DMS114 treated with DMSO at 0.1 percent for 48 hours (cell line): ENCODE data around the gene GSE1.

ENCODE experiments used
- DNase-seq: peaks from one replicate; lab custom pipeline; 2025; ENCODE audit not compliant: unreplicated experiment; lab: John Stamatoyannopoulos, UW

GSE1 gene

DNA sequence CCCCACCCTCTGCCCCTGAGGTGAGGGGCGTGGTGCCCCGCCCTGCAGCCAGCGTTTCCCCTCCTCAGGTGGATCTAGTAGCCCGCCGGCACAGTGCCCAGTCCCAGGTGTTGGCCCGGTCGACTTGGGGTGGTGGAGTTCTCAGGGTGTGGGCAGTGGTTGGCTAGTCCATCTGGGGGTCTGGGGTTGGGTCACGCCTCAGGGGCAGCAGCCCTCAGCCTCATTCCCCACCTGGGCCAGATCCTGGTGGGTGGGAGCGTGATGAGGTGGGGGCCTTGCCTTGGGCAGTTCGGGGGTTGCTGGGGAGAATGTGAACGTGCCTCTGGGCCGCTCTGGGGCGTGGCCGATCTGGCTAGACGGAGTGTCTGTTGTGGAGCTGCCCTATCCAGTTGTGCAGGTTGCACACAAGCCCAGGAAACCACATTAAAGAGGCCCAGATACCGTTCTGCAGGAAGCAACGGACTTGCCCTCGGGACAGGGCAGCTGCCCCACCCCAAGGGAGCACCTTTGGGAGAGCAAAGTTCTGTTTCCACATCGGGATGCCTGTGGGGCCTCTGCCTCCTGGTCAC is 32.0 kb downstream of the GSE1 start:
- no peak for DNase-seq

DNA sequence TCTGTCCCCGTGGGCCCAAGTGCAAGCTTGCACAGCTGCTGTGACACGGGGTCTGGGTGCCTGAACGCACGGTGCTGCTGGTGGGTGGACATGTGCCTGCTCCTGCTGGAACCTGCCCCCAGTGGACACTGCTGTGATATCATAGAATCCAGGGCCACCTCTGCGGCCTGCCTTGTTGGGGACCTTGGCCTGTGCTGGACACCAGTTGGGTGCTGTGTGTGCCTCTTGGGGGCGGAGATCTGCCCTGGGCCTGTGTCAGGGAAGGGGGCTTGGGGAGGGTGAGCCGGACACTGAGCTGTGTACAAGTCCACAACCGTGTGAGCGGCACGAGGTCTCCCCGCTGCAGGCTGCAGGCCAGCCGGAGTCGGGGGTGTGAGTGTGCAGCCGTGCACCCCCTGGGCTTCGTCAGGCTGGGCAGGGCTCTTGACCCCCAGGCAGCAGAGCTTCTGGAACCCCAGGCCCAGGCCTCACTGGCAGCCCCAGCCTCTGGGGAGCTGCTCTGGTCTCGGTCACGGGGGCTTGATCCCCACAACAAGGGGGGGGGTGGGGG is 33.3 kb downstream of the GSE1 start:
- no peak for DNase-seq

DNA sequence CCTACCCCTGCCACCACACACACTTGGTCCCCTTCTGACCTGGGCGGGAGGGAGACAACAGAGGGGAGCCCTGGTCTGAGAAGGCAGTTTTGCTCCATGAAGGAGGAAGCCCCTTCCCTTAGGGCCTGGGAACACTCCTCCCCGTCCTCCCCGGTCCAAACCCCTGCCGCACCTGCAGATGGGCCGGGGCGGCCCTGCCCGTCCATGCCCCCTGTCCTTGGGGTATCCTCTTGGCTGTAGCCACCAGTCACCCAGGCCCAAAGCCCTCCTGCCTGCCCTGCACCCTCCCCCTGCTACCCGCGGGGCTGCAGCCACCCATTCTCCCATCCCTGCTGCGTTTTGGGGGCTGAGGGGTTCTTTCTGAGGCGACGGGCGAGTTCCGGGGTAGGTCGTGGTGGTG is 33.9 kb downstream of the GSE1 start:
- no peak for DNase-seq

DNA sequence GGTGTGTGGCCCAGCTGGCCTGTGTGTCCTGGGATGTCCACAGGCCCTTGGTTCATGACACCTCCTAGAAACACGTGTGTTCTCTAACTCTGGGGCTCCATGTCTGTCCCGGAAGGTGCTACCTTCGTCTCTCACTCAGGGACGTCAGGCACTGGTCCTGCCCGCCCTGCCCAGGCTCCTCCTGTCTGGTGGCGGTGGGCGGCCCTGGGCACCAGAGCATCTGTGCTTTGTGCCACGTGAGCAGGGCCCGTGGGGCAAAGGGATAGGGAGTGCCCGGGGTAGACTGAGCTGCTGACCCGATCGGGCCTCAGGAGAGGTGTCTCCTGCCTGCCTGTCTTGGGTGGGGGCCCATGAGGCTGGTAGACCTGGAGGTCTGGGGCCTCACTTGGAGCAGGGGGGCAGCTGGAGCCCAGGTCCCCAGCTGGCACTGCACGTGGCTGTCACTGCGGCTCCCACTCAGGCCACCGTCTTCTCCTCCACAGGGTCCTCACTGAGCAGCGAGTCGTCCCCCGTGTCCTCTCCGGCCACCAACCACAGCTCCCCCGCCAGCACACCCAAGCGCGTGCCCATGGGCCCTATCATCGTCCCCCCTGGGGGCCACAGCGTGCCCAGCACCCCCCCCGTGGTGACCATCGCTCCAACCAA is 35.1 kb downstream of the GSE1 start:
- DNase-seq, result no peak

DNA sequence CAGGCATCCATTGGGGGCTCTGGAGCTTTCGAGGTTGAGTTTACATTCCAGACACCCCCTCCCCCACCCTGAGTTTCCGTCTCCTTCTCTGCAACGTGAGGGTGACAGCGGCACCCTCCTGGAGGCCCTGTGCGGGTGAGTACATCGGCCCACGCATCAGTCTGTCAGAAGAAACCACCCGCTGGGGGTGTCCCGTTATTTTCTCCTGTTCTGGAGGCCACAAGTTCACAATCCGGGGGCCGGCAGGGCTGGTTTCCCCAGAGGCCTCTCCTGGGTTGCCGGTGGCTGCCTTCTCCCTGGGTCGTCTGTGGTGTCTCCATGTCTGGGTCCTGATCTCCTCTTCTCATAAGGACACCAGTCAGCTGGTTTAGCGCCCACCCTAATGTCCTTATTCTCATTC is 35.7 kb downstream of the GSE1 start:
- DNase-seq, result no peak

DNA sequence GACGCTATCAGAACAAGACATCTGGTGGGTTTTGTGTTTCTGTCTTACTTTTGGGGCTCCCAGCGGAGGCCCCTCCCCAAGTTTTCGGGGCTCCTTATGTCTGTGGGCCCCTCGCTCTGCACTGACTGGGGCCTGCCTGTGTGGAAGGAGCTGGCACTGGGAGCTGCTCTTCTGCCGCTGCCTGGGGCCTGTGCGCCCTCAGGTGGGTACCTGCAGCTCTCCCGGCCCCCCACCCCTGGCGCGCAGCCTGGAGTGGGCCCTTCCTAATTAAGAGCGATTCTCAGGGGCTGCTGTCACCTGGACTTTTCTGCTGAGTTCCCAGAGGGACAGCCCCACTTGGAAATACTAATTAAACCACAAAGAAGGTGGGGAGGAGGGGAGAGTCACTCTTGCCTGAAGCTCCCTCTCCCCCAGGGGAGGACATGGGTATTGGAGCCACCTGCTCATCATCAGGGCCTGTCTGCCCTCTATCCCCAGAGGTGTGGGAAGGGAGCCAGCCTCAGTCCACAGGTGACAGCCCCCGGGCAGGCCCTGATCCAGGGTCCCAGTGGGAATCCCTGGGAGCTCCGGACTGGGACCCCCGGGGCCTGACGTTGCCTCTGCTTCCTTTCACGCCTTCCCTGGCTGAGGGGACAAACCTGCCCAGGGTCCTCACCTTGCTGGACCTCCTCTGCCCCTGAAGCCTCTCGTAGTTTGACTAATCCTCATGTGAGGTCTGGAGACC is 36.5 kb downstream of the GSE1 start:
- no peak for DNase-seq

DNA sequence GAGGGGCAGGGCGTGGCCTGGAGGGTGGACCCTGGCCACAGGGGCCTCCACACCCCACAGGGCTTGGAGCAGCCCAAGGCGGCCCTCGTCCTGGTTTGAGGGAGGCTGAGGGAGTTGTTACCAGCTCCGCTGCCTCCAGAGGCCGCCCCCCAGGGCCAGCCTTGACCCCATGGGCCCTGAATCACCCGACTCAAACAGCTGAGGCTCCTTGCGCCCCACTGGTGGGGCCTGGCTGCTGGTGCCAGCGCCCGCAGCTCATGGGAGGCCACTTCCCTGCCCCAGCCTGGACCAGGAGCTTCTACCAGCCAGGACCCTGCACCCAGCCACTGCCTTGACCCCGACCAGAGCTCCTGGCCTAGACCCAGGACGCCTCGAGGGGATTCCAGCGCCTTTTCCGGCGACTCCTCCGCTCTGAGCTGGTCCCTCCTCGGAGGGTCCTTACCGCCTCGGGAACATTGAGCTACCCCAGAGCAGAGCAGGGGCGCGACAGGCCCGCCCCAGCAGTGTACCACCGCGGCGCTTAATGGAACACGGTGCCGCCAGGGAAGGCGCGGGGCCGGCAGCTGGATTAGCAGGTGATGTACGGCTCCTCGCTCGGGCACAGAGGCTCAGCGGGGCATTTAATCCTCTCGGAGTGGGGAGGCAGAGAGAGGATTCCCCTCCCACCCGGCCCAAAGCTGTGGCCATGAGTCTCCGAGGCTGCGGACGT is 37.2 kb downstream of the GSE1 start:
- no peak for DNase-seq

DNA sequence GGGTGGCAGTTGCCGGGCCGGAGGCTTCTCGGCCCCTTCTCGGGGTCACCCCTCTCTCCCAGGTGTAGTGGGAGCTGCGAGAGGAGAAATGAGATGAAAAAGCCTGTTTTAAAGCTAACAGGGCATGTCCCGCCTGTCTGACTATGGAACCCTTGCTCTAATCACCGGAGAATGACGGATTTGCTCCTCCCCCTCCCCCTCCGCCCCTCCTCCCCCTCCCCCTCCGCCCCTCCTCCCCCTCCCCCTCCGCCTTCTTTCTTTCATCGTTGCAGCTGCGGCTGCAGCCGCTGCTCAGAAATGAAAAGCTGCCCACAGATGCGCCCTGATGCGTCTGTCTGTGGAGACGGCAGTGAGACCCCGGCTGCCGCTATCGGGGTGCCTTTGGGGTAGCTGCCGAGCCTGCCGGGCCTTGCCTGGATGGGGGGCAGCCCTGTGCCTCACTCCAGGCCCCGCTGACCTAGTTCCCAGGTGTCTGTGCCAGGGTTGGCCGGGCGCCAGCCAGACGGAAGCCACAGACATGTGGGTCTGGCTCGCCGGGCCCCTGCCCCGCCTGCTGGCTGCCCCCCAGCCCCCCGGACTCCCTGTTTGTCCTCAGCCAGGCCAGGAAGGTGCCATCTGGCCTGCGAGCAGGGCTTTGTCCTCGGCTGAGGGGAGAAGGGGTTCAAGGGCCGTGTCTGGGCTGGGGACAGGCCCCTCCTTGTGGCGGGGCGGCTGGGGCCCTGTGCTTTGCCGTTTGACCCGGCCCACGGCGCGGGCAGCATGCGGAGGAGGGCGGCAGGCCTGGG is 37.9 kb downstream of the GSE1 start:
- DNase-seq, result no peak

DNA sequence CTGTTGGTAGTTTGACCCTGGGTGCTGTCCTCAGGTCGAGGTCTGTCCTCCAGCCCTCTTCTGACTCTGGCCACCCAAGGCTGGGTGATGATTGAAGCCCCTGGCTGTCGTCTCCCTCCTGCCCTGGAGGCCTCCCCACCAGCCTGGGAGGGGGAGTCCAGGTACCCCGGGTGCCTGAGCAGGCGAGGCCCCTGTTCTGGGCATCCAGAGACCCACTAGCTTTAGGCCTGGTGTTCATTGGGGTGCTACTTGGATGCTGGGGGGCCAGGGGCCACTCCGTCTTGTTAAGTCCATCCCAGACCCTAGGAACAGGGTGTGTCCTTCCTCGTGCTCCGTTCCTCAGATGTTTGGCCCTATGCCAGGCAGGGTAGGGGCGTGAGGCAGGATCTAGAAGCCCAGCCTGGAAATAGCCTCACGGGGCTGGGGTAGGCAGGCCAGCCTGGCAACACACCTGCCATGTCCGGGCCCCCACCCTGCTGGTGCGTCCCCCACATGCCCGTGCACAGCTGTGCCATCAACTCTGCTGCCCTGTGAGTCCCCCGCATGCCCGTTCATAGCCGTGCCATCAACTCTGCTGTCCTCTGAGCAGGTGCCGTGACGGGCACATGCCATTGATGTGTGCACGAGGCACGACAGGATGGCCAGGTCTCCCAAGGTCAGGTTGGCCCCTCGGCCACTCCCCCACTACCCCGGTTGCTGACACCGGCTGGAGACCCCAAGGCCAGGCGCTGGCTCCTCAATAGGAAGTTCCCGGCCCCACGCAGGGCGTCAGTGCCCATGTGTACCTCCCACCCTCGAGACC is 38.7 kb downstream of the GSE1 start:
- DNase-seq, result no peak

DNA sequence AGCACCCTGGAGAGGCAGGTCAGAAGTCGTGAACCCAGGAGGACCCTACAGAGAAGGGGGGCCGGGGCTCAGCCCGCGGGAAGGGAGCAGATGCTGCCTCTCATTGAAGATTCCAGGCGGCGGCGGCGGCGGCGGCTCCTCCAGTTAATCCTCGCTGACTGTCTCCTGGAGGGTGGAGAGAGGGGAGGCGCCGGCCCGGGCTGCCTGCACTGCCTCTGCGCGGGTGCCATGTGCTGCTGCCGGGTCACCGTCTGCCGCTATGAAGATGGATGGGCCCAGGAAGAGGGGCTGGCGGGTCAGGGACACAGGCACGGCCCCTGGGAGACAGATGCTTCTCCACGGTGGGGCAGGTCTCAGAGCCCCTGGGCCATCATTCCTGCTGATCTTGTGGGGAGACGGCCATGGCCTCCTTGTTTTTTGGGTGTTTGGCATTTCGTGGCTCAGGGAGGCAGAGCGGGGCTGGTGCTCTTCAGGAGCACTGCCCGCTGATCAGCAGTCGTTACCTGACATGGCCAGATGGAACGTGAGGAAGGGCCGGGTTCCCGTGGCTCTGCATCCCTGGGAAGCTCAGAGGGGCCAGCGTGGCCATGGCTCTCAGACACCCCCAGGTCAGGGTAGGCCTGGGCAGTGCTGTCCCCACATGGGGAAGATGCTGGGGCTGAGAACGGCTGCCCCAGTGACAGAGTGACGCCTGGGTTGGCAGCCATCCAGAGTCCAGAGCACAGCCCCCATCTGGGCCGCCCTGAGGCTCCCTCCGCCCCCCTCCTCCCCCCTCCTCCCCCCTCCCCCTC is 39.5 kb downstream of the GSE1 start:
- DNase-seq, result no peak

DNA sequence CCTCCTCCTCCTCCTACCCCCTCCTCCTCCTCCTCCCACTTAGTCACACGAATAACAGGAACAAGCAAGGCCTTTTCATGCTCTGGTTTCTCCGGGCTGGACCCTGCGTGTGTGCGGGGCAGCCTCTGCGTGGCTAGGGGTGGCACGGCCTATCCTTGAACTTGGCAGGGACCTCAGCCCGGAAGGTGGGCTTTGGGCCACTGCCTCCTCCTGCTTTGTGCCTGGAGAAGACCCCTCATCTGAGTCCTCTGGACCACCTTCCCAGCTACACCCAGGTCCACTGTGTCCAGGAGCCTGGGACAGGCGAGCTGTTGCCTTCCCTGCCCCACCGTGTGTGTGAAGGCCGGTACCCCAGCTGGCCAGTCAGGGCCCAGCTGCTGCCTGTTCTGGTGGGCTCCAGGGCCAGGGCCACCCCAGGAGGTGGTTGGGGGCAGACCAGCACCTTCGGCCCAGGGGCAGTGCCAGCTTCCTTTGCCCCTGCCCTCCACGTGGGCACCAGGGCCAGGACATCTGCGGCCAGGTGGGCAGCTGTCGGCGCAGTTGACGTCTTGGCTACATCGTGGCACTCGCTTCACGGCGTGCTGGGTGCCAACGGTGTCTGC is 40.3 kb downstream of the GSE1 start:
- DNase-seq, result no peak

DNA sequence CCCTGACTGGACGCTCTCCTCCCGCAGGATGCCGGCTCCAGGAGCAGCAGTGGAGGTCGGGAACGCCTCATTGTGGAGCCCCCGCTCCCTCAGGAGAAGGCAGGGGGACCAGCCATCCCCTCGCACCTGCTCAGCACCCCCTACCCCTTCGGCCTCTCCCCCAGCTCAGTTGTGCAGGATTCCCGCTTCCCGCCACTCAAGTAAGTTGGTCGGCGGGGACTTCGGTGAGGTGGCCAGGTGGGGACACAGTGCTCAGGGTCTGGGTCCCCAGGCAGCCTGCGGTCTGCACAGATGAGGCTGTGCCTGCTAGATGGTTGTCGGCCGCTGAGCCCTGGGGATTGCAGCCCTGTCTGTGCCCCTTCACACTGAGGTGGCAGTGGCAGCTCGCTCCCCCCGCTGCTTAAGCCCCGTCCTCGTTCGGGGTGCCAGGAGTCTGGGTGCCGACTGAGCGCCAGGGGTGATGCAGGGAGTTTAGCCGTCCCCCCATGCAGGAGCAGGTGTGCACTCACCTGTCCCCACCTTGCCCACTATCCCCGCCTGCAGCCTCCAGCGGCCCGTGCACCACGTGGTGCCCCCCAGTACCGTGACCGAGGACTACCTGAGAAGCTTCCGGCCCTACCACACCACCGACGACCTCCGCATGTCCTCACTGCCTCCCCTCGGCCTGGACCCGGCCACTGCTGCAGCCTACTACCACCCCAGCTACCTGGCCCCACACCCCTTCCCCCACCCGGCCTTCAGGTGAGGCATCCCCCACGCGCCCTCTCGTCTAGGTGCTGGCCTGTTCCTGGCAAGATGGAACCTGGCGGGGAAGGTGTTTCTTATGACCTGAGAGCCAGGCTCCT is 41.4 kb downstream of the GSE1 start:
- DNase-seq, result no peak

DNA sequence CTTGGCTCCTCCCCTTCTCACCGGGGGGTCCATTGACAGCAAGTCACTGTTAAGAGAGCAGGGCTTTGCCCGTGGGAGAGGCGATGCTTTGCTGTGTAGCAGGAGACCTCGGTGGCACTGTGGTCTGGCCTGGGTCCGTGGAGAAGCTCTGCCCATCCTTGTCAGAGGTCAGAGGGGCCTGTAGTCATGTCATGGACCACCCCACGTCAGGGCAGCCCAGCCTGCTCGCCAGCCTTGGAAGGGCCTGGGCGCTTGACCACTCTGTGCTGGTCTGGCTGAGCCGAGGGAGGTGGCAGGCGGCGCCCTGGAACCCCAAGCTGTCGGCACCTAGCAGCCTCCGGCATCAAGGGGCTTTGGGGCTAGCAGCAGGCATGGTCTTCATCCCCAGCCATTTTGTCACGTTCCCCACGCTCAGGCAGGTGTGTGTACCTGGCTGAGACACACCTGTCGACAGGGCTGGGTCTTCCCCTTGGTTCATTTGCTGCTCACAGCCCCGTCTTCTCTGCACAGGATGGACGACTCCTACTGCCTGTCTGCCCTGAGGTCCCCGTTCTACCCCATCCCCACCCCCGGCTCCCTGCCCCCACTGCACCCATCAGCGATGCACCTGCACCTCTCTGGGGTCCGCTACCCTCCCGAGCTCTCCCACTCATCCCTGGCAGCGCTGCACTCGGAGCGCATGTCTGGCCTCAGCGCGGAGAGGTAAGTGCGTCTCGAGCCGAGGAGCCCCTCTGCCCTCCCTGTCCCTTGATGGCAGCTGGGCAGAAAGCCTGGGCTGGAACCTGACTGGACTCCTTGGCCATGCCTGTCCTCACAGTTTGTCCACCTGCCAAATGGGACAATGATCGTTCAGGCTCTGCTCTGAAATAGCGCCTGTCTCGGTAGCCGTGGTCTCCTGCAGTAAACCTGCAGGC is 42.4 kb downstream of the GSE1 start:
- no peak for DNase-seq

DNA sequence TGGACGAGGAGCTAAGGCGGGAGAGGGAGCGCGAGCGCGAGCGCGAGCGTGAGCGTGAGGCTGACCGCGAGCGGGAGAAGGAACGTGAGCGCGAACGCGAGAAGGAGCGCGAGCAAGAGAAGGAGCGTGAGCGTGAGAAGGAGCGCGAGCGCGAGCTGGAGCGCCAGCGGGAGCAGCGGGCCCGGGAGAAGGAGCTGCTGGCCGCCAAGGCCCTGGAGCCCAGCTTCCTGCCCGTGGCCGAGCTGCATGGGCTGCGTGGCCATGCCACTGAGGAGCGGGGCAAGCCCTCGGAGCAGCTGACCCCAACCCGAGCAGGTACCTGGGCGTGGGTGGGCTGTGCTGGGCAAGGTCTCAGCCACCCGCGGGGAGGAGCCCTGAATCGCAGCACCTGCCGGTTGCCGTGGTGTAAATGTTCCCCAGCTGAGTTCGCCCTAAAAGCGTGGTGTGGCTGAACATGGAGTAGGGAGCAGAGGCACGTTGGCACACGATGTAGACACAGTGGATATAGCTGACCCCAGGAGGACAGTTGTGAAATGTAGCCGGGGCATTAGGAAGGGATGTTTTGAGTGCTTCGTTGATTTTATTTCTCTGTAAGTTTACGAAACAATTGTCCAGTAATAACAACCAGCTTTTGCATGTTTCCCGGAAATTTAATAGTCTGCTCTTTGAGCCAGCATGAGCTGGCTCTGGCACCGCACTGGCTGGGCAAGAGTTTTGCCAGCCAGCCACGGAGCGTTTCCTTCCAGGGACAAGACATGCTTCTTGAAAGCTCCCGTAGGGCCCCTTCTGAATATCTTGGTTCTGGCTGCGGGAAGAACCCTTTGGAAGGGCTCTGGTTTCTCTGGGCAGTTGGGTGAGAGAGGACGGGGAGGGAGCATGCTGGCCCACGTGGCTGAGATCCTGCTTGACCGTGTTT is 43.5 kb downstream of the GSE1 start:
- DNase-seq, result no peak

DNA sequence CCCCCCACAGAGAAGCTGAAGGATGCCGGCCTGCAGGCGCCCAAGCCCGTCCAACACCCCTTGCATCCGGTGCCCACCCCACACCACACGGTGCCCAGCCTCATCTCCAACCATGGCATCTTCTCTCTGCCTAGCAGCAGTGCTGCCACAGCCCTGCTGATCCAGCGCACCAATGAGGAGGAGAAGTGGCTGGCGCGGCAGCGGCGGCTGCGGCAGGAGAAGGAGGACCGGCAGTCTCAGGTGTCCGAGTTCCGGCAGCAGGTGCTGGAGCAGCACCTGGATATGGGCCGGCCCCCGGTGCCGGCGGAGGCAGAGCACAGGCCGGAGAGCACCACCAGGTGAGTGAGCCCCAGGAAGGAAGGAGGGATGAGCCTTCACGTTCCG is 44.1 kb downstream of the GSE1 start:
- no peak for DNase-seq

DNA sequence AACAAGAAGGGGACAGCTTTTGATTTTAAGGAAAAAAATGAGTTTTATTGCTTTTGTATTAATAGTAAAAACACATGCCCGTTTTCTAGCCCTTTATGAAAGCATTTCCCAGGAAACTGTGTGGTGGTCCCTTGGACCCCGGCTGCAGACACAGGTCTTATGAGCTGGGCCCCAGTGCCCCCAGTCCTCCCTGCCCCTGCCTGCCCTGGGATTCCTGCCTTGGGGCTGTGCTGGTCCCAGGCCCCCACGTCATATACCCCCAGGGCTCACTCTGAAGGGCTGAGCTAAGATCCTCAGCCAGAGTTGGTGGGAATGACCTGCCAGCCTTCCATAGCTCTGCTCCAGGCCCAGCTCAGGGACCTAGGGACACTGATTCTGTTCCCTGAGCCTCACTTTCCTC is 44.9 kb downstream of the GSE1 start:
- DNase-seq, result no peak
